Memory B cell (primary cell): ENCODE measurements around the gene FREY1.
A peak's percentile ranks its signal among the peaks of the same experiment; 100 is the strongest.

Source experiments
- ATAC-seq: fragments of 150-1000 bp; cut with Tn5 transposase; 2 replicates; pipeline ENCODE4 v1.10.0; 2021; ENCODE audit warnings: low read depth, mild to moderate bottlenecking, moderate library complexity
- DNase-seq, 2 donors: peaks; one replicate each; pipeline ENCODE4 v3.0.0; 2022; ENCODE audit warnings: low spot score in 2 of 2
- H3K27ac Mint-ChIP-seq: one replicate; pipeline ENCODE4 v1.8.0; 2022; ENCODE audit warnings: mild to moderate bottlenecking, moderate library complexity, mixed read lengths
- H3K27me3 Mint-ChIP-seq: one replicate; pipeline ENCODE4 v1.8.0; 2022; ENCODE audit warnings: mixed read lengths
- H3K36me3 Mint-ChIP-seq: one replicate; pipeline ENCODE4 v1.8.0; 2022; ENCODE audit warnings: mild to moderate bottlenecking, mixed read lengths
- H3K4me1 Mint-ChIP-seq: one replicate; pipeline ENCODE4 v1.8.0; 2022; ENCODE audit warnings: mixed read lengths
- H3K4me3 Mint-ChIP-seq: one replicate; pipeline ENCODE4 v1.8.0; 2022; ENCODE audit warnings: mild to moderate bottlenecking, moderate library complexity, mixed read lengths
- H3K9me3 Mint-ChIP-seq: one replicate; pipeline ENCODE4 v1.8.0; 2022; ENCODE audit warnings: mixed read lengths

FREY1 gene

GRCh38 chr11:45885921-45886721, 20.9 kb downstream of the FREY1 start:
- H3K4me1 Mint-ChIP-seq, result peaks cover 15% of the 10 kb centered on the region
- no peak overlapping the region for H3K27ac Mint-ChIP-seq
- H3K9me3 Mint-ChIP-seq, result no peaks in the 10 kb centered on the region
- H3K27me3 Mint-ChIP-seq, result peaks cover 2% of the 10 kb centered on the region
- peak overlapping the region; percentile 50 for H3K4me3 Mint-ChIP-seq
- ATAC-seq, result no peak
- no peak for DNase-seq
- peaks cover 9% of the 10 kb centered on the region for H3K36me3 Mint-ChIP-seq

- no peaks in the 10 kb centered on the region for H3K9me3 Mint-ChIP-seq
- H3K27me3 Mint-ChIP-seq, result peaks cover 1% of the 10 kb centered on the region
- H3K4me3 Mint-ChIP-seq, result peak within 1 kb of the TSS; percentile 70
- peak; percentile 83 for ATAC-seq
- peak; percentile 52 to 72 for DNase-seq
- H3K36me3 Mint-ChIP-seq, result peaks cover 16% of the 10 kb centered on the region
- no peak within 1 kb of the TSS for H3K27ac Mint-ChIP-seq
- peaks cover 15% of the 10 kb centered on the region for H3K4me1 Mint-ChIP-seq
Measured at GRCh38 chr11:45885274-45885920, 21.7 kb downstream of the FREY1 start, which contains the start of gene MAPK8IP1. TSS of gene MAPK8IP1 (plus strand) at chr11:45885651. CDS start at chr11:45885821, 170 bp downstream.

GRCh38 chr11:45884596-45885185, 22.4 kb downstream of the FREY1 start:
- ATAC-seq, result no peak
- Mint-ChIP-seq H3K4me1 (peaks cover 15% of the 10 kb centered on the region), H3K4me3 (peak overlapping the region; percentile 70), H3K36me3 (peaks cover 21% of the 10 kb centered on the region), H3K9me3 (no peaks in the 10 kb centered on the region), H3K27me3 (no peaks in the 10 kb centered on the region), H3K27ac (no peak overlapping the region)
- DNase-seq, result no peak

- no peaks in the 10 kb centered on the region for H3K27me3 Mint-ChIP-seq
- no peaks in the 10 kb centered on the region for H3K9me3 Mint-ChIP-seq
- no peak overlapping the region for H3K4me3 Mint-ChIP-seq
- H3K4me1 Mint-ChIP-seq, result peaks cover 13% of the 10 kb centered on the region
- ATAC-seq, result no peak
- H3K36me3 Mint-ChIP-seq, result peaks cover 33% of the 10 kb centered on the region
- no peak overlapping the region for H3K27ac Mint-ChIP-seq
- no peak for DNase-seq
Measured at GRCh38 chr11:45881708-45882368, 25.2 kb downstream of the FREY1 start.

GRCh38 chr11:45880772-45881570, 26.1 kb downstream of the FREY1 start:
- H3K36me3 Mint-ChIP-seq, result peaks cover 35% of the 10 kb centered on the region
- no peak overlapping the region for H3K4me3 Mint-ChIP-seq
- DNase-seq, result no peak
- no peaks in the 10 kb centered on the region for H3K27me3 Mint-ChIP-seq
- no peak overlapping the region for H3K27ac Mint-ChIP-seq
- ATAC-seq, result no peak
- H3K4me1 Mint-ChIP-seq, result peaks cover 13% of the 10 kb centered on the region
- H3K9me3 Mint-ChIP-seq, result no peaks in the 10 kb centered on the region

- H3K9me3 Mint-ChIP-seq, result no peaks in the 10 kb centered on the region
- peaks cover 12% of the 10 kb centered on the region for H3K4me1 Mint-ChIP-seq
- no peak overlapping the region for H3K27ac Mint-ChIP-seq
- ATAC-seq (no peak), DNase-seq (no peak)
- no peaks in the 10 kb centered on the region for H3K27me3 Mint-ChIP-seq
- peaks cover 39% of the 10 kb centered on the region for H3K36me3 Mint-ChIP-seq
- no peak overlapping the region for H3K4me3 Mint-ChIP-seq
Measured at GRCh38 chr11:45879803-45880686, 27.0 kb downstream of the FREY1 start.

- DNase-seq (no peak), ATAC-seq (no peak)
- H3K27me3 Mint-ChIP-seq, result no peaks in the 10 kb centered on the region
- peaks cover 46% of the 10 kb centered on the region for H3K36me3 Mint-ChIP-seq
- H3K4me3 Mint-ChIP-seq, result no peak overlapping the region
- no peak overlapping the region for H3K27ac Mint-ChIP-seq
- no peaks in the 10 kb centered on the region for H3K9me3 Mint-ChIP-seq
- peaks cover 2% of the 10 kb centered on the region for H3K4me1 Mint-ChIP-seq
Measured at GRCh38 chr11:45877845-45878244, 29.2 kb downstream of the FREY1 start.

GRCh38 chr11:45877221-45877620, 29.9 kb downstream of the FREY1 start:
- no peak overlapping the region for H3K4me3 Mint-ChIP-seq
- no peak overlapping the region for H3K27ac Mint-ChIP-seq
- peaks cover 2% of the 10 kb centered on the region for H3K4me1 Mint-ChIP-seq
- ATAC-seq (no peak), DNase-seq (no peak)
- H3K36me3 Mint-ChIP-seq, result peaks cover 43% of the 10 kb centered on the region
- H3K9me3 Mint-ChIP-seq, result no peaks in the 10 kb centered on the region
- no peaks in the 10 kb centered on the region for H3K27me3 Mint-ChIP-seq

- ATAC-seq, result no peak
- Mint-ChIP-seq H3K9me3 (no peaks in the 10 kb centered on the region), H3K36me3 (peaks cover 44% of the 10 kb centered on the region), H3K27me3 (no peaks in the 10 kb centered on the region), H3K4me3 (no peak overlapping the region), H3K27ac (no peak overlapping the region), H3K4me1 (peaks cover 2% of the 10 kb centered on the region)
- no peak for DNase-seq
Measured at GRCh38 chr11:45876401-45876800, 30.7 kb downstream of the FREY1 start.

GRCh38 chr11:45872651-45873356, 34.3 kb downstream of the FREY1 start:
- no peak overlapping the region for H3K27ac Mint-ChIP-seq
- ATAC-seq, result peak; percentile 79

GRCh38 chr11:45871638-45872037, 35.4 kb downstream of the FREY1 start:
- peaks cover 2% of the 10 kb centered on the region for H3K4me1 Mint-ChIP-seq
- no peaks in the 10 kb centered on the region for H3K9me3 Mint-ChIP-seq
- no peak for ATAC-seq
- no peaks in the 10 kb centered on the region for H3K27me3 Mint-ChIP-seq
- no peak overlapping the region for H3K4me3 Mint-ChIP-seq
- peaks cover 48% of the 10 kb centered on the region for H3K36me3 Mint-ChIP-seq
- no peak for DNase-seq
- H3K27ac Mint-ChIP-seq, result peak overlapping the region; percentile 45

More at GRCh38 chr11:45872651-45873356, 34.3 kb downstream of the FREY1 start:
- Mint-ChIP-seq H3K9me3 (no peaks in the 10 kb centered on the region), H3K4me3 (no peak overlapping the region), H3K4me1 (peaks cover 2% of the 10 kb centered on the region), H3K36me3 (peaks cover 45% of the 10 kb centered on the region), H3K27me3 (no peaks in the 10 kb centered on the region)
- peak; percentile 31 to 40 for DNase-seq

- no peak for ATAC-seq
- Mint-ChIP-seq H3K9me3 (no peaks in the 10 kb centered on the region), H3K36me3 (peaks cover 52% of the 10 kb centered on the region), H3K4me1 (peaks cover 2% of the 10 kb centered on the region), H3K4me3 (no peak overlapping the region), H3K27me3 (no peaks in the 10 kb centered on the region), H3K27ac (no peak overlapping the region)
- no peak for DNase-seq
Measured at GRCh38 chr11:45870706-45871105, 36.4 kb downstream of the FREY1 start.
